ENCODE data around the gene LAYN. TPM values are rescaled to one million over a fixed set of nuclear protein-coding genes. Genes with fewer than 3 reads are reported as not detected.

The LAYN gene
- total RNA-seq, 1 donor from 2014 or later: 15.0 TPM

DNA sequence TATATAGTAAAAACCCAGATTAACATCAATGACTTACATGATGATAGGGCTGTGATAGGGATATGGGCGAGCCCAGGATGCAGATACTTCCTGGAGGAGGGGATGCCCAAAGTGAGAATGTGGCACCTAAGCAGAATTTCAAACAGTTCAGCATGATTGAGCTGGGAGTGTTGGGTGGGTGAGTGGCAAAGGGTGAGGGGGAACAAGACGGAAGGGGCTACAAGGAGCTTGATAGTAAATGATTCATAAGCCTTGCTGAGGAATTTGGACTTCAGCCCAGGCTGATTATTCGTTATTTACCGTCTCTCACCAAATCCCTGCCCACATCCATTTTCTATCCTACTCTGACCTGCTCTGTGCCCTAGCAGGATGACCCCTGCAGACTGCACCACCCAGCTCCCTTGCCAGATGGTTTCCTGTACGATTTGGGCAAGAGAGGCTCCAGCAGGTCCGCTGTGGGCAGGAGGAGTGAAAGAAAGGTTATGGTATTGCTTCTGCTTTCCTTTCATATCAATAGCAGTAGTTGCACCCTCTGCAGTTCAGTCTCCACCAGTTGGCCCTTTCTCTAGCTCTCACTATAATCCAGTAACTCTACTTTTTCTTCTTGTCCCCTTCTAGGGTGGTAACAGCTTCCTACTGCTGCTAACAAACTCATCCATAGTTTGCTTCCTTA, 31.4 kb downstream of the LAYN start:
- no peak overlapping the region for H3K4me3 ChIP-seq
- H3K4me1 ChIP-seq: peaks cover 15% of the 10 kb centered on the region
- no peaks in the 10 kb centered on the region for H3K27me3 ChIP-seq (ENCODE audit: low read depth)
- no peaks in the 10 kb centered on the region for H3K9me3 ChIP-seq
- TF ChIP-seq CTCF (IDR thresholded peaks at IDR 0.05): no peak
- no peak overlapping the region for H3K27ac ChIP-seq
- intact Hi-C loops (cut with DNase I): no loop called here
- H3K36me3 ChIP-seq: no peaks in the 10 kb centered on the region
- ATAC-seq (no peak), DNase-seq (no peak)

- Histone ChIP-seq H3K36me3 (no peaks in the 10 kb centered on the region), H3K4me1 (peaks cover 15% of the 10 kb centered on the region), H3K9me3 (no peaks in the 10 kb centered on the region), H3K27ac (no peak overlapping the region), H3K4me3 (no peak overlapping the region), H3K27me3 (ENCODE audit: low read depth) (no peaks in the 10 kb centered on the region)
- TF ChIP-seq CTCF (IDR thresholded peaks at IDR 0.05): no peak
- ATAC-seq (no peak), DNase-seq (no peak)
- intact Hi-C loops (cut with DNase I): no loop called here
These were observed 32.1 kb downstream of the LAYN start for GRCh38 chr11:111572581-111572980.

DNA sequence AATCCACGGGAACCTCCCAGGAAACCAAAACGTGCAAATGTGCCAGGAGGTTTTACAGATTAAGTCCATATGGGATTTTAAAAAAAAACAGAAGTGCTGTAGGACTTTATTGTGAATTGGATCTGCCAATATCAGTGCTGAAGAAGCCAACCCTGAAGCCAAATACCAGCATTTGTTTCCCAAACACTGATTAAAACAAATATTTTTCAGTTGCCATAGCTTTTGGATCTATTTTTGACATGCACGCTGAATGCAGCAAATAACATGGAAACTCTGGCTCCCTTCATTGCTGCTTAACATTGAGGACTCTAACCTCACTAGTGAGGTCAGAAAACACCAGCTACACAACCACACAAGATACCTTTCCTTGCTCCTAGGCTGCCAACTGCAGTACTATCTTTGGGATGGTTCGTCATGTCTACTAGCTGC, 33.3 kb downstream of the LAYN start:
- intact Hi-C loops (cut with DNase I): no loop called here
- Histone ChIP-seq H3K36me3 (no peaks in the 10 kb centered on the region), H3K4me1 (peaks cover 15% of the 10 kb centered on the region), H3K4me3 (peak overlapping the region; percentile 32), H3K27me3 (ENCODE audit: low read depth) (no peaks in the 10 kb centered on the region), H3K27ac (peak overlapping the region; percentile 58), H3K9me3 (no peaks in the 10 kb centered on the region)
- ATAC-seq (peak in 1 of 2 donors; percentile 49), DNase-seq (no peak)
- no peak for TF ChIP-seq CTCF (IDR thresholded peaks at IDR 0.05)

GRCh38 chr11:111574373-111575225, 34.1 kb downstream of the LAYN start:
- intact Hi-C loops (cut with DNase I): no loop called here
- no peaks in the 10 kb centered on the region for H3K36me3 ChIP-seq
- TF ChIP-seq CTCF (IDR thresholded peaks at IDR 0.05): no peak
- H3K4me1 ChIP-seq: peaks cover 15% of the 10 kb centered on the region
- H3K4me3 ChIP-seq: peak overlapping the region; percentile 32
- H3K9me3 ChIP-seq: no peaks in the 10 kb centered on the region
- H3K27ac ChIP-seq: peak overlapping the region; percentile 58
- DNase-seq (no peak), ATAC-seq (peak in 1 of 2 donors; percentile 44)
- no peaks in the 10 kb centered on the region for H3K27me3 ChIP-seq (ENCODE audit: low read depth)

DNA sequence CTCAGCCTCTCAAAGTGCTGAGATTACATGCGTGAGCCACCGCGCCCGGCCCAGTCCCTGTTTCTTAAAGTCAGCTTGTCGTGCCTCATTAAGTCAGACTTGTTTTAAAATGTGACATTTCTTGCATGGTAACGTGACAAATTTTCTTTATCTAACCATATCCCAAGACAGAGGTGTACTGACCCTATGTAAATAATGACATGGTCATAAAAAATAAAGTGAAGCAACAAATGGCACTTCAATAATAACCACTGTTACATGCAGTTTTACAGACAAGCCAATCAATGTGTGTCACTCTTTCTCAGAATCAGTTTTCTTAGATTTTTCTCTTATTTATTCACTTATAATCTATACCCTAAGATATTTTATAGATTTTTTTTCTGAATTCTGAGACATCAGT, 35.2 kb downstream of the LAYN start:
- DNase-seq: no peak
- ATAC-seq: no peak
- intact Hi-C loops (cut with DNase I): no loop called here
- no peak overlapping the region for H3K27ac ChIP-seq
- TF ChIP-seq CTCF (IDR thresholded peaks at IDR 0.05): no peak
- H3K4me1 ChIP-seq: peaks cover 15% of the 10 kb centered on the region
- no peaks in the 10 kb centered on the region for H3K27me3 ChIP-seq (ENCODE audit: low read depth)
- H3K9me3 ChIP-seq: no peaks in the 10 kb centered on the region
- H3K4me3 ChIP-seq: no peak overlapping the region
- no peaks in the 10 kb centered on the region for H3K36me3 ChIP-seq

Measured in lower lobe of right lung (tissue), 2 donors.